HCT116 (cell line): Measurements from ENCODE around the gene ARID5B. TPM values are rescaled to one million over a fixed set of nuclear protein-coding genes. Genes with fewer than 3 reads are reported as not detected.
A peak's percentile ranks its signal among the peaks of the same experiment; 100 is the strongest.

ENCODE experiments used
- ATAC-seq: fragments of 200-7000 bp; cut with Tn5 transposase; 2 replicates; pipeline ENCODE4 v1.9.1; 2020; ENCODE audit warnings: mild to moderate bottlenecking, moderate library complexity
- BruUV-seq: library from RNA; stranded (reverse); fragments of 400-500 nt; replicated peaks from 2 replicates; lab custom pipeline; 2021; lab: Mats Ljungman, UMichigan
- CTCF ChIA-PET: fragments of 300-600 bp; sonication (Branson Sonifier 250); formaldehyde crosslinking; loops from one replicate; lab custom pipeline; 2021; ENCODE audit warnings: antibody characterized with exemption; lab: Charles Lee
- POLR2A ChIA-PET: fragments of 300-600, 350-600 bp; sonication (Branson Sonifier 250); formaldehyde crosslinking; loops from one replicate; lab custom pipeline; 2021; ENCODE audit warnings: antibody characterized with exemption; lab: Charles Lee
- RAD21 ChIA-PET, 2 experiments: fragments of 300-600 bp; sonication (Branson Sonifier 250); formaldehyde crosslinking; loops; one replicate each; lab custom pipeline; 2023; ENCODE audit warnings: low total read pairs in 2 of 2; ENCODE audit not compliant: uncharacterized antibody in 2 of 2, unreplicated experiment in 2 of 2, low non-redundant PET in 1 of 2; lab: Charles Lee
- DNase-seq: peaks from one replicate; pipeline ENCODE4 v3.0.0-alpha.2; 2010; ENCODE audit warnings: low read depth, low spot score
- H2AFZ ChIP-seq: fragments of 200-600 bp; shearing (Covaris generic), sonication (generic); 2 replicates; pipeline ENCODE4 v1.6.1; 2017; ENCODE audit warnings: low read depth, mixed run types, mixed read lengths, antibody characterized with exemption, low read length; ENCODE audit not compliant: poor library complexity, severe bottlenecking
- H3K27ac ChIP-seq: 2 replicates; pipeline ENCODE4 v1.5.1; 2012; ENCODE audit warnings: low read depth, low read length
- H3K27me3 ChIP-seq: fragments of 200-600 bp; sonication (generic); 2 replicates; pipeline ENCODE4 v1.6.1; 2016; ENCODE audit warnings: mixed run types, low read length, mixed read lengths; ENCODE audit not compliant: insufficient read depth
- H3K36me3 ChIP-seq, 2 experiments: fragments of 200-500 bp in 1 of 2; fragments of 200-600 bp in 1 of 2; sonication (Bioruptor generic) in 1 of 2; sonication (generic) in 1 of 2; 2 replicates each; pipeline versions ENCODE4 v1.5.1 to v1.6.1; 2014 to 2016; ENCODE audit warnings: low read length in 2 of 2, inconsistent platforms in 1 of 2, mixed read lengths in 1 of 2, mixed run types in 1 of 2; ENCODE audit not compliant: insufficient read depth in 2 of 2, control insufficient read depth in 1 of 2
- H3K4me1 ChIP-seq, 2 experiments: fragments of 200-600 bp in 1 of 2; sonication (generic) in 1 of 2; 2 replicates each; pipeline versions ENCODE4 v1.5.1 to v1.6.1; 2012 to 2017; ENCODE audit warnings: low read length in 2 of 2, inconsistent platforms in 1 of 2, mild to moderate bottlenecking in 1 of 2, mixed read lengths in 1 of 2, mixed run types in 1 of 2, moderate library complexity in 1 of 2; ENCODE audit not compliant: insufficient read depth in 2 of 2, control insufficient read depth in 1 of 2
- H3K4me2 ChIP-seq: fragments of 200-600 bp; sonication (generic); 2 replicates; pipeline ENCODE4 v1.6.1; 2017; ENCODE audit warnings: mixed run types, low read length, mixed read lengths
- H3K4me3 ChIP-seq, 2 experiments: fragments of 200-600 bp in 1 of 2; sonication (generic) in 1 of 2; replicated peaks in 1 of 2; 2 replicates each; pipeline ENCODE4 v1.5.1; 2011 to 2016; ENCODE audit warnings: low read length in 2 of 2, control low read depth in 1 of 2, low read depth in 1 of 2, mild to moderate bottlenecking in 1 of 2, mixed read lengths in 1 of 2, mixed run types in 1 of 2
- H3K79me2 ChIP-seq: fragments of 200-600 bp; sonication (generic); 2 replicates; pipeline ENCODE4 v1.6.1; 2017; ENCODE audit warnings: mild to moderate bottlenecking, mixed run types, low read length, moderate library complexity, mixed read lengths; ENCODE audit not compliant: insufficient read depth
- H3K9ac ChIP-seq: fragments of 200-600 bp; sonication (generic); 2 replicates; pipeline ENCODE4 v1.6.1; 2016; ENCODE audit warnings: low read length, mixed read lengths
- H3K9me2 ChIP-seq: fragments of 200-600 bp; sonication (generic), shearing (Covaris generic); 2 replicates; pipeline ENCODE4 v1.6.1; 2017; ENCODE audit warnings: mixed run types, mild to moderate bottlenecking, moderate library complexity; ENCODE audit not compliant: insufficient read depth
- H3K9me3 ChIP-seq, 2 experiments: fragments of 200-500 bp in 1 of 2; fragments of 200-600 bp in 1 of 2; sonication (Bioruptor generic) in 1 of 2; sonication (generic) in 1 of 2; 2 replicates each; pipeline ENCODE4 v1.6.1; 2014 to 2017; ENCODE audit warnings: low read length in 2 of 2, mixed read lengths in 2 of 2, inconsistent platforms in 1 of 2, low read depth in 1 of 2, mild to moderate bottlenecking in 1 of 2, mixed run types in 1 of 2, moderate library complexity in 1 of 2; ENCODE audit not compliant: control insufficient read depth in 1 of 2, insufficient read depth in 1 of 2
- H4K20me1 ChIP-seq: fragments of 200-600 bp; sonication (generic), shearing (Covaris generic); 2 replicates; pipeline ENCODE4 v1.6.1; 2017; ENCODE audit warnings: mixed run types, mild to moderate bottlenecking, moderate library complexity; ENCODE audit not compliant: insufficient read depth
- CBX3 ChIP-seq: IDR thresholded peaks from 2 replicates; pipeline ENCODE4 v1.6.1; 2012; ENCODE audit warnings: low read depth
- CEBPB ChIP-seq: IDR thresholded peaks from 2 replicates; pipeline ENCODE4 v1.6.1; 2012; ENCODE audit warnings: low read depth
- EGR1 ChIP-seq: IDR thresholded peaks from 2 replicates; pipeline ENCODE4 v1.6.1; 2012; ENCODE audit warnings: low read depth
- EZH2 ChIP-seq: fragments of 200-600 bp; sonication (generic); IDR thresholded peaks from 2 replicates; pipeline ENCODE4 v1.6.1; 2017; ENCODE audit warnings: antibody characterized with exemption, mixed run types
- EZH2phosphoT487 ChIP-seq: fragments of 200-600 bp; IDR thresholded peaks from 2 replicates; pipeline ENCODE4 v1.6.1; 2018; ENCODE audit warnings: antibody characterized with exemption, borderline replicate concordance
- FOSL1 ChIP-seq: IDR thresholded peaks from 2 replicates; pipeline ENCODE4 v1.6.1; 2012; ENCODE audit warnings: low read depth
- JUND ChIP-seq: IDR thresholded peaks from 2 replicates; pipeline ENCODE4 v1.6.1; 2012
- MAX ChIP-seq: IDR thresholded peaks from 2 replicates; pipeline ENCODE4 v1.6.1; 2012
- POLR2A ChIP-seq: IDR thresholded peaks from 2 replicates; pipeline ENCODE4 v1.7.0; 2011; ENCODE audit warnings: borderline replicate concordance; ENCODE audit not compliant: insufficient read depth, insufficient read length; ENCODE audit errors: extremely low read depth
- RAD21 ChIP-seq: IDR thresholded peaks from 2 replicates; pipeline ENCODE4 v1.6.1; 2012; ENCODE audit warnings: low read depth, mild to moderate bottlenecking
- REST ChIP-seq: IDR thresholded peaks from 2 replicates; pipeline ENCODE4 v1.6.1; 2012; ENCODE audit warnings: low read depth
- SRF ChIP-seq: IDR thresholded peaks from 2 replicates; pipeline ENCODE4 v1.6.1; 2012; ENCODE audit warnings: low read depth
- TCF7L2 ChIP-seq: IDR thresholded peaks from 2 replicates; pipeline ENCODE4 v1.7.0; 2011; ENCODE audit warnings: borderline replicate concordance, inconsistent platforms; ENCODE audit not compliant: insufficient read depth, insufficient read length; ENCODE audit errors: extremely low read depth
- ZNF274 ChIP-seq: fragments of 200-500 bp; sonication (Bioruptor generic); IDR thresholded peaks from 2 replicates; pipeline ENCODE4 v1.6.1; 2014; ENCODE audit warnings: mild to moderate bottlenecking, low read depth, low read length, inconsistent platforms
- intact Hi-C: fragments of 100-400 bp; cut with micrococcal nuclease; formaldehyde crosslinking; loops from 2 replicates; pipeline ENCODE4 v1.10.0; 2022
- total RNA-seq: library from RNA; stranded (reverse); gene quantifications from one replicate; pipeline ENCODE4 v1.2.1, GENCODE V29; 2021; ENCODE audit not compliant: unreplicated experiment

Gene ARID5B
- total RNA-seq, 1 experiment from 2014 or later = 4.7 TPM

GRCh38 chr10:61939902-61940301 lies 38.4 kb downstream of the ARID5B start:
- Histone ChIP-seq H4K20me1 (no peaks in the 10 kb centered on the region), H3K27ac (no peak overlapping the region; the same call in 1 of the 2 replicates), H3K36me3 (no peaks in the 10 kb centered on the region; a peak in 1 of 4 replicates), H3K4me2 (peak overlapping the region; percentile 47), H3K9me2 (no peaks in the 10 kb centered on the region), H3K9ac (no peak overlapping the region), H2AFZ (no peak overlapping the region), H3K79me2 (no peaks in the 10 kb centered on the region), H3K4me3 (no peak overlapping the region), H3K27me3 (no peaks in the 10 kb centered on the region), H3K4me1 (peaks cover 16 to 47% of the 10 kb centered on the region in 2 experiments), H3K9me3 (no peaks in the 10 kb centered on the region)
- no peak for DNase-seq
- ChIA-PET CTCF (interaction anchor here (1.5 kb wide), 1 partner anchor 43 kb away, joined by 3 read pairs; no protein-coding TSS in a partner anchor), RAD21 (no interaction called here), POLR2A (interaction anchor here (1.2 kb wide), 1 partner anchor 38 kb away, joined by 3 read pairs; no protein-coding TSS in a partner anchor)
- BruUV-seq = no TSS peak
- intact Hi-C loops = no loop called here
- TF ChIP-seq POLR2A (no peak), EGR1 (no peak), ZNF274 (no peak), MAX (no peak), EZH2phosphoT487 (no peak), JUND (no peak), REST (no peak), EZH2 (no peak), TCF7L2 (no peak), RAD21 (no peak), CBX3 (no peak), CEBPB (no peak), SRF (no peak), FOSL1 (no peak)
- no peak for ATAC-seq
